Effector memory CD8-positive, alpha-beta T cell (primary cell): Measurements from ENCODE around the gene UBE2I.
"Not testable (repeated sequence)": the region's sequence is repeated elsewhere in the genome, so short reads cannot be mapped to it uniquely, and the experiment has no call there.

Source experiments
- ATAC-seq: fragments of 150-1000 bp; cut with Tn5 transposase; replicated peaks from 2 replicates; pipeline ENCODE4 v1.10.0; 2021; ENCODE audit warnings: mild to moderate bottlenecking, moderate library complexity
- DNase-seq, 3 experiments: peaks; one replicate each; pipeline ENCODE4 v3.0.0; 2021
- H3K27ac Mint-ChIP-seq, 2 donors: one replicate each; pipeline ENCODE4 v1.8.0; 2022; ENCODE audit warnings: mild to moderate bottlenecking in 2 of 2, mixed read lengths in 2 of 2, moderate library complexity in 2 of 2
- H3K27me3 Mint-ChIP-seq, 2 donors: one replicate each; pipeline ENCODE4 v1.8.0; 2022; ENCODE audit warnings: mixed read lengths in 2 of 2
- H3K36me3 Mint-ChIP-seq: one replicate; pipeline ENCODE4 v1.8.0; 2022; ENCODE audit warnings: mild to moderate bottlenecking, moderate library complexity, mixed read lengths; ENCODE audit not compliant: insufficient read depth
- H3K4me1 Mint-ChIP-seq, 2 donors: one replicate each; pipeline ENCODE4 v1.8.0; 2022; ENCODE audit warnings: low read depth in 2 of 2, mixed read lengths in 2 of 2
- H3K4me3 Mint-ChIP-seq, 2 donors: one replicate each; pipeline ENCODE4 v1.8.0; 2022; ENCODE audit warnings: mild to moderate bottlenecking in 2 of 2, mixed read lengths in 2 of 2, moderate library complexity in 2 of 2
- H3K9me3 Mint-ChIP-seq, 2 donors: one replicate each; pipeline ENCODE4 v1.8.0; 2022; ENCODE audit warnings: mixed read lengths in 2 of 2
- total RNA-seq, 9 experiments: gene quantifications; one replicate each; lab custom pipeline; 2026; lab: John Stamatoyannopoulos, UW

The UBE2I gene
- total RNA-seq: 144 to 189 (median 178) reads per million in 9 experiments

DNA sequence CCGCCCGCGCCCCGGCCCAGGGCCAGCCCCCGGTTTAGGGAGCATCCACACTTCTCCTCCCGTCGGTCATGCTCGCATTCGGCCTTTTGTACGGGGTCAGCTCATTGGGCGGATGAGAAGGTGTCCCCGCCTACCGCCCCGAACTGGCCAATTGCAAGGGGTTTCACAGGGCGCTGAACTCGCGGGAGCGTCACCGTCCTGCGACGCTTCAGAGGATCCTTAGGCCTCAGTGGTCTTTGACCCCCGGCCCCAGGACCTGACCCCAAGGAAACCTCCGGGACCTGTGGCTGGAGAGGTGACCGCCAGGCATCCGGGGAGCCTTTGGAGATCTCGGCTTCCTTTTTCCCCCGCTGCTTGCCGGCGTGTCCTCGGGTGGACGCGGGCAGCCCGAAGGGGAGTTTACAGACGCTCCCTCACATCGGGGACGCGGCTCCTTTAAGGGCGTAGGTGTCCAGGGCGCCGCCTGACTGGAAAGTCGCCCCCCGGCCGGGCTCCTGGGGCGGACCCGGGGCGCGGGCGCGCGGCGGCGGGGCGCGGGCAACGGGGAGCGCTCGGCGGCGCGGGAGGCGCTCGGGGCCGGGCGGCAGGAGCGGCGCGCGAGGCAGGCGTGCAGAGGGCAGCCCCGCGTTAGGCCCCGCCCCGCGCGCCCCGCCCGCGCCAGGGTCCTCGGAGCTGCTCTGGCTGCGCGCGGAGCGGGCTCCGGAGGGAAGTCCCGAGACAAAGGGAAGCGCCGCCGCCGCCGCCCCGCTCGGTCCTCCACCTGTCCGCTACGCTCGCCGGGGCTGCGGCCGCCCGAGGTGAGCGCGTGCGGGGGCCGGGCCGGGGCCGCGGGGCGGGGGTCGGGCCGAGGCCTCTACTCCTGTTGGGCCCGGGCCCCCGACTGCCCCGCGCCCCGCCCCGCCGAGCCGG lies at the start of gene UBE2I:
Gene UBE2I (plus strand): TSS at position 660 of the 909 bp plus-strand sequence. CDS start 4,395 bp downstream, outside the sequence.
- ATAC-seq (peak; percentile 68), DNase-seq (peak; percentile 97 to 100 (median 99))
- H3K27me3 Mint-ChIP-seq: no peaks in the 10 kb centered on the region
- H3K4me1 Mint-ChIP-seq: peaks cover 22 to 35% of the 10 kb centered on the region in 2 donors
- H3K27ac Mint-ChIP-seq: peak within 1 kb of the TSS; percentile 99 to 100
- no peaks in the 10 kb centered on the region for H3K9me3 Mint-ChIP-seq
- H3K4me3 Mint-ChIP-seq: peak within 1 kb of the TSS; percentile 94 to 96
- peaks cover 52% of the 10 kb centered on the region for H3K36me3 Mint-ChIP-seq

DNA sequence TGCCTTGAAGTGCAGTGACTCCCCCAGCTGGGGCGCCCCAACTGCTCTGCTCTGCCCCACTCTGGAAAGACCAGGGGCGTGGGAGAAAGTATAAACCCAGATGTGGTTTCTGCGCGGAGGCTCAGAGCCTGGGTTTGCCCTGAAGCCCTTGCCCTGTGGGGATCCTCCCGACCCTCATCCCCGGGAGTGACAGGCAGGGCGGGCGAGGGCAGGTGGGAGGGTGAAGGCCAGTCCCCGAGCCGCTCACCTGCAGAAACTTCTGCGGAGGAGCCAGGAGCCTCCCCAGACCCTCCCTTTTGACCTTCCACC lies 49.7 kb upstream of the UBE2I start:
- ATAC-seq: no peak
- Mint-ChIP-seq H3K9me3 (no peaks in the 10 kb centered on the region), H3K4me1 (peaks cover 4% of the 10 kb centered on the region in 2 donors), H3K27ac (no peak overlapping the region), H3K4me3 (no peak overlapping the region), H3K36me3 (no peaks in the 10 kb centered on the region), H3K27me3 (peaks cover 21 to 51% of the 10 kb centered on the region in 2 donors)
- no peak for DNase-seq

DNA sequence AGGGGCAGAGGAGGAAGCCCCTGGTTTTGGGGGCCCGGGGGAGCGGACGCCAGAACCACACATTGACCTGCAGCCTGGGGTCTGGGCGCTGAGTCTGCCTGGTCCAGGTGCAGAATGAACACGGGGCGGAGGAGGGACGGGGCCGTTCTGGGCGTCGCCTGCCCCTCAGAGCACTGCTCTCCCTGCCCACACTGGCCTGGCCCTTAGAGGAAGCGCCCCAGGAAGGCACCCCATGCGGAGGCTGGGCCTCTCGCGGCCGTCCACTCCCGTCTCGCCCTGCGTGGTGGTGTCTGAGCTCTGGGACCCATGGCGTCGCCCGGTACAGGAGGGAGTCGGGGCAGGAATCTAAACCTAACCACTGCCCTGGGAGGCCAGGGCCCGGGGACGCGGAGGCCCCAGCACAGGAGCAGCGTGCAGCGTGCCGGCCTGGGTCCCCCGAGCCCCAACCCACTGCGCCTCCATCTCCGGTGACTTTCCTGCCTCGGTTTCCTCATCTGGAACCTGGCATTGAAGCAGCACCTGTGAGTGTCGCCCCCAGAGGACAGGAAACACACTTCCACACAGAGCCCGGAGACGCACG lies 49.2 kb upstream of the UBE2I start:
- DNase-seq (no peak), ATAC-seq (no peak)
- H3K27ac Mint-ChIP-seq: no peak overlapping the region
- no peak overlapping the region for H3K4me3 Mint-ChIP-seq
- H3K36me3 Mint-ChIP-seq: no peaks in the 10 kb centered on the region
- peaks cover 4% of the 10 kb centered on the region in 2 donors for H3K4me1 Mint-ChIP-seq
- H3K9me3 Mint-ChIP-seq: no peaks in the 10 kb centered on the region
- peaks cover 21 to 51% of the 10 kb centered on the region in 2 donors for H3K27me3 Mint-ChIP-seq

- H3K4me3 Mint-ChIP-seq: no peak overlapping the region
- no peak overlapping the region for H3K27ac Mint-ChIP-seq
- no peaks in the 10 kb centered on the region for H3K36me3 Mint-ChIP-seq
- peaks cover 4% of the 10 kb centered on the region in 2 donors for H3K4me1 Mint-ChIP-seq
- no peak for DNase-seq
- H3K27me3 Mint-ChIP-seq: peaks cover 21 to 51% of the 10 kb centered on the region in 2 donors
- ATAC-seq: no peak
- no peaks in the 10 kb centered on the region for H3K9me3 Mint-ChIP-seq
These were observed 48.1 kb upstream of the UBE2I start for GRCh38 chr16:1261131-1261892.

DNA sequence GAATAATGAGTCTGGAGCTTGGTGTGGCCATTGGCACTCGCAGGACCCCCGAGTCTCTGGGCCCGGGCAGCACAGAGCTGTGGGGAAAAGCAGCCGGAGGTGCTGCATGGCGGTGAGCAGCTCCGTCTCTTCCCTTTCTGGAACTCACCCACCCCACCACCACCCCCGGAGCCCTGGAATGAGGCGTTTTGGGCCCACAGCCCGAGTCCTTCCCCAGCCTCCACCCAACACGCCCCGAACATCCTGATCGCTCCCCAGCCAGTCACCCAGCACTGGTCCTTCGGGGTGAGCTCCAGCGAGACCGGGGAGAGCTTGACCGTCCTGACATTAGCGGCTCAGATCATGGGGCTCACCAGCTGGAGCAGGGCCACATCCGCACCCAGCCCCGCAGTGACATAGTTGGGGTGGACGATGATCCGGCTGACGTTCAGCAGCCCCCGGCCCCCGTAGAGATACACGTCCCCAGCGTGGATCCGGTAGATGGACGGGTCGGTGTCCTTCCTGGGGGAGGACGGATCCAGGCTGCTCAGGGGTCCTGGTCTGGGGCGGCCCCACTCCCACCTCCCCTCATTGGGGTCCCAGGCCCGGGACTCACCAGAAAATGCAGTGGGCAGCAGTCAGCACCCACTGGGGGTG lies 47.1 kb upstream of the UBE2I start:
- no peaks in the 10 kb centered on the region for H3K9me3 Mint-ChIP-seq
- H3K27ac Mint-ChIP-seq: no peak overlapping the region
- DNase-seq (no peak), ATAC-seq (no peak)
- H3K27me3 Mint-ChIP-seq: peaks cover 21 to 44% of the 10 kb centered on the region in 2 donors
- H3K36me3 Mint-ChIP-seq: peaks cover 3% of the 10 kb centered on the region
- no peak overlapping the region for H3K4me3 Mint-ChIP-seq
- H3K4me1 Mint-ChIP-seq: peaks cover 4% of the 10 kb centered on the region in 2 donors

DNA sequence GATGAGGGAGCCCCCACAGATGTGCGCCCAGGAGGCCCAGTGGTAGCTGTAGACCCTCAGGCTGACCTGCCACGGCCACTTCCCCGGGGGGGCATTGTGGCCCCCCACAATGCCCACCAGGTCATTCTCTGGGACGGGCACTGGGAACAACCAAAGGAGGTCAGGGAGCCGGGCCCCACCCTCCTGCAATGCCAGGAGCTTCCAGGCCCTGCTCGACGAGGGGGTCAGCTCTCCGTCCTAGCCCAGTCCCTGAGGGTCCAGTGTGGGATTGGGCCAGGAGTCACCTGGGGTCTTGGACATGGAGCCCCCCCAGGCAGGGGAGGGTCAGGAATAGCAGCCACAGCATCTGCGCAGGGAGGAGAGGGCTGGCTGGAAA lies 46.6 kb upstream of the UBE2I start:
- Mint-ChIP-seq H3K27me3 (peaks cover 21 to 44% of the 10 kb centered on the region in 2 donors), H3K9me3 (no peaks in the 10 kb centered on the region), H3K4me1 (peaks cover 4% of the 10 kb centered on the region in 2 donors), H3K4me3 (no peak overlapping the region), H3K27ac (no peak overlapping the region), H3K36me3 (peaks cover 3% of the 10 kb centered on the region)
- ATAC-seq (no peak), DNase-seq (no peak)

GRCh38 chr16:1263591-1264344 lies 45.7 kb upstream of the UBE2I start:
- no peak for DNase-seq
- peaks cover 4% of the 10 kb centered on the region in 2 donors for H3K4me1 Mint-ChIP-seq
- no peak overlapping the region for H3K27ac Mint-ChIP-seq
- no peaks in the 10 kb centered on the region for H3K9me3 Mint-ChIP-seq
- H3K36me3 Mint-ChIP-seq: peaks cover 3% of the 10 kb centered on the region
- H3K4me3 Mint-ChIP-seq: no peak overlapping the region
- H3K27me3 Mint-ChIP-seq: peaks cover 20 to 35% of the 10 kb centered on the region in 2 donors
- ATAC-seq: no peak

GRCh38 chr16:1264345-1265089 lies 44.9 kb upstream of the UBE2I start:
- no peaks in the 10 kb centered on the region for H3K4me1 Mint-ChIP-seq
- peaks cover 3% of the 10 kb centered on the region for H3K36me3 Mint-ChIP-seq
- H3K9me3 Mint-ChIP-seq: no peaks in the 10 kb centered on the region
- H3K27me3 Mint-ChIP-seq: peaks cover 15 to 34% of the 10 kb centered on the region in 2 donors
- no peak for ATAC-seq
- H3K4me3 Mint-ChIP-seq: no peak overlapping the region
- DNase-seq: no peak
- H3K27ac Mint-ChIP-seq: no peak overlapping the region

GRCh38 chr16:1265090-1265630 lies 44.3 kb upstream of the UBE2I start:
- no peaks in the 10 kb centered on the region for H3K4me1 Mint-ChIP-seq
- H3K4me3 Mint-ChIP-seq: no peak overlapping the region
- H3K36me3 Mint-ChIP-seq: peaks cover 3% of the 10 kb centered on the region
- no peak for ATAC-seq
- no peak overlapping the region for H3K27ac Mint-ChIP-seq
- DNase-seq: no peak
- no peaks in the 10 kb centered on the region for H3K9me3 Mint-ChIP-seq
- H3K27me3 Mint-ChIP-seq: peaks cover 18 to 36% of the 10 kb centered on the region in 2 donors

GRCh38 chr16:1265826-1266225 lies 43.6 kb upstream of the UBE2I start:
- H3K4me3 Mint-ChIP-seq: no peak overlapping the region
- DNase-seq (no peak), ATAC-seq (no peak)
- no peak overlapping the region for H3K27ac Mint-ChIP-seq
- peaks cover 3% of the 10 kb centered on the region for H3K36me3 Mint-ChIP-seq
- peaks cover 17 to 36% of the 10 kb centered on the region in 2 donors for H3K27me3 Mint-ChIP-seq
- no peaks in the 10 kb centered on the region for H3K4me1 Mint-ChIP-seq
- no peaks in the 10 kb centered on the region for H3K9me3 Mint-ChIP-seq

DNA sequence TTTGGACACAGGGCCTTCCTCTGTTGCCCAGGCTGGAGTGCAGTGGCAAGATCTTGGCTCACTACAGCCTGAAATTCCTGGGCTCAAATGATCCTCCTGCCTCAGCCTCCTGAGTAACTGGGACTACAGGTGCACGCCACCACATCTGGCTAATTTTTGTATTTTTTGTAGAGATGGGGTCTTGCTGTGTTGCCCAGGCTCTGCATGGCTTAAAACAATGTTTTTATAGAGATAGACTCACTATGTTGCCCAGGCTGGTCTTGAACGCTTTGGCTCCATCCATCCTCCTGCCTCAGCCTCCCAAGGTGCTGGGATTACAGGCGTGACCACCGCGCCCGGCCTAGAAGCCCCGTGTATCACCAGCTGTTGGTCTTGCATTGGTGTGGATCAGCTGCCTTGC lies 40.0 kb upstream of the UBE2I start:
- not testable (repeated sequence) for ATAC-seq, DNase-seq, H3K4me1 Mint-ChIP-seq, H3K4me3 Mint-ChIP-seq, H3K36me3 Mint-ChIP-seq, H3K9me3 Mint-ChIP-seq, H3K27ac Mint-ChIP-seq
- peaks cover 23 to 47% of the 10 kb centered on the region in 2 donors for H3K27me3 Mint-ChIP-seq

DNA sequence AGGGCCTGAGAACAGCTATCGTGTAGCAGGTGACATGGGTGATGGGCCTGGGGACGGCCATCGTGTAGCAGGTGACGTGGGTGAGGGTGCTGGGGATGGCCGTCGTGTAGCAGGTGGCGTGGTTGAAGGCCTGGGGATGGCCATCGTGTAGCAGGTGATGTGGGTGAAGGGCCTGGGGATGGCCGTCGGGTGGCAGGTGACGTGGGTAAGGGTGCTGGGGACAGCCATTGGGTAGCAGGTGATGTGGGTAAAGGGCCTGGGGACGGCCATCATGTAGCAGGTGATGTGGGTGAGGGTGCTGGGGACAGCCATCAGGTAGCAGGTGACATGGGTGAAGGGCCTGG lies 38.1 kb upstream of the UBE2I start:
- no peak overlapping the region for H3K27ac Mint-ChIP-seq
- ATAC-seq (no peak), DNase-seq (no peak)
- H3K36me3 Mint-ChIP-seq: peaks cover 3% of the 10 kb centered on the region
- H3K9me3 Mint-ChIP-seq: no peaks in the 10 kb centered on the region
- H3K4me1 Mint-ChIP-seq: peaks cover 0 to 6% of the 10 kb centered on the region in 2 donors
- no peak overlapping the region for H3K4me3 Mint-ChIP-seq
- peaks cover 23 to 66% of the 10 kb centered on the region in 2 donors for H3K27me3 Mint-ChIP-seq
